GM19193 (cell line): Measurements from ENCODE around the gene CRAMP1.

Experiments used
- POLR2A ChIP-seq: IDR thresholded peaks from 4 replicates; pipeline ENCODE4 v1.6.1; 2011; ENCODE audit not compliant: insufficient read depth, insufficient read length; ENCODE audit errors: extremely low read depth

Gene CRAMP1

DNA sequence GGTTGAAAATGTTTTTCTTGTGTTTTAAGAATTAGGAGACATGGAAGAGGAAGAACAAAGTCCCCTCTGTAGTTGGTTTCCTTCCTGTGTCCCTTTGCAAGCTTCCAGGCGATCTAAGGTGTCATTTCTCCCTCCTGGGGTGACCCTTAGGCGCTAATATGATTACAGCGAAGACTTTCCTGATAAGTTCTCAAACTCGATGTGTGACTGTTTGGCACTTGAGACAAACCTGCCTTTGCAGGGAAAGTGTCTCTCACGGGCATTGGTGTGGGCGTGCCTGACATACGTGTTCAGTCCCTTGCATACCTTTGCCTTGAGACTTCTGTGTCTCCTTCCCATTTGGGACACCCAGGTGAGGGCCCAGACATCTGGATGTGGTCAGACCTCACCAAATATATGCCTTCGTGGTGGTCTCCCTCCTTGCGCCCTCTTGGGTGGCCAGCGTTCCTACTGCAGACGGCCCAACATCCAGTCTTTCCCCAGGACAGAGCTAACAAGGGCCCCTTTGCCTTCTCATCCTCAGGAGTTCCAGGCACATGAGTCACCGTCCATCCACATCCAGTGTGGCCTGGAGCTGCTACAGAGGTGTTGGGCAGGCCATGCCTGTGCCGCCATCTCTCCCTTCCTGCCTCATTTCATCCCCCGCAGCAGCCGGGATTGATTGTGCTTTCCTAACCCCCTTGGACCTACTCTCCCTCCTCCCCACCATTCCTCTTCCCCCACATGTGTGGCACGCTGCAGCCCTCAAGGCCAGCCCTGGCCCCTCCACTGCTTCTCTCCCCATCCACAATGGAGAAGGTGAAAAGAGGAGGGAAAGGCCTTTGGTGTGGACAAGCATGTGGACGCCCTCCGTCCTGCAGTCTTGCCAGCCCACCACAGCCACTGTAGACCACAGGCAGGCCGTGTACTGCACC, 62.8 kb downstream of the CRAMP1 start:
- no peak for TF ChIP-seq POLR2A

GRCh38 chr16:1676661-1677060, 64.5 kb downstream of the CRAMP1 start:
- TF ChIP-seq POLR2A = no peak

GRCh38 chr16:1677339-1677738, 65.2 kb downstream of the CRAMP1 start:
- no peak for TF ChIP-seq POLR2A

DNA sequence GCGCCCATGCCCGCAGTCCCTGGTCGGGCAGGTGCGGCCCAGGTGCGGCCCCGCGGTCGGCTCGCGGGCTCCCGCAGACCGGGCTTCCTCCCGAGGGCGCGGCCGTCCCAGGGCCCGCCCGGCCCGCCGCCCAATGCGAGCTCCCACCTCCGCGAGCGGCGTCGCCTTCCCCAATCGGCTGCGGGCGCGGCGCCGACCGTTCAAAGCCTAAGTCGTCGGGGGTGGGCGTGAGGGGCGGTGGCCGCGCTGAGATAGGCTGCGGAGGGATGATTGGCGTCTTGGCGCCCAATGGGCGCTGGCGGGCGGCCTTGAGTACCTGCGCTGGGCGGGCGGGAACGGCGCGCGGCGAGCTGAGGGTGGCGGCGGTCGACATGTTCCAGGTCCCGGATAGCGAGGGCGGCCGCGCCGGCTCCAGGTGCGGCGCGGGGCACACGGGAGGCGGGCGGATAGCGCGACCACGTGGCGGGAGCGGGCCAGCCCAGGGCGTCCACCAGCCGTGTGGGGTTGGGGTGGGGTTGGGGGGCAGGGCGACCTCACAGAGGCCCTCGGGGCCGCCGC, 65.9 kb downstream of the CRAMP1 start, which contains the start of gene JPT2:
JPT2 (plus strand) TSS at position 338 of the 558 bp plus-strand sequence; CDS start at position 372, 34 bp downstream.
- peak; percentile 68 for TF ChIP-seq POLR2A

- no peak for TF ChIP-seq POLR2A
Observed at GRCh38 chr16:1678500-1679098, 66.4 kb downstream of the CRAMP1 start.

GRCh38 chr16:1680361-1680760, 68.2 kb downstream of the CRAMP1 start:
- no peak for TF ChIP-seq POLR2A

- no peak for TF ChIP-seq POLR2A
Observed at GRCh38 chr16:1681032-1681431, 68.9 kb downstream of the CRAMP1 start.

- TF ChIP-seq POLR2A = no peak
Observed at GRCh38 chr16:1687427-1688316, 75.5 kb downstream of the CRAMP1 start.

DNA sequence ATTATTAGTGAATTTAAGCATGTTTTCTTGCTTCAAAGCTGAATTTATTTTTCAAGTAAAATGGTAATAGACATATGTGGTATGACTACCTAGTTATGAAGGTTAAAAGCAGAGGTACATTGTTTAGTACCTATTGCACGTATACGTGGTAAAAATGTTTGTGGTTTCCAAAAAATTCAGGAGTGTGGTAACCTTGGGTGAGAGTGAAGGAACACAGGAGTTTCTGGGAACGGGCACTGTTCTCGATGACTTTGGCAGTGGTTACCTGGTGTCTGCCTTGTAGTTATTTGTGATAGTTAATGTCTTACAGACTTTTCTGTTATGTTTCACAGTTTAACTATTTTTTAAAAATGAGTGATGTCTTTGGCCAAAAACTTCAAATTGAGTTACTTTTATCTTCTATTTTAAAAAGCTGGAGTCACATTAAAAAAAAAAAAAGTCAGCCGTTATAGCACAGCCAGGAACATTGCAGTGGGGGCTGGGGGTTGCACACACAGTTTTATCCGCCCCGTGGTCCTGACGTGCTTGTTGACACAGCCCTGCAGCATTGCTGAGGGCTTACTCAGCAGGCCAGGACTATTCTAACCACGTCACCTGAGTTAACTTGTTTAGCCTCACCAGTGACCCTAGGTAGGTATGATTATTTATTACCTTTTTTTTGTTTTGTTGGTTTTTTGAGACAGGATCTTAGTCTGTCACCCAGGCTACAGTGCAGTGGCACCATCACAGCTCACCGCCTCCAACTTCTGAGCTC, 76.8 kb downstream of the CRAMP1 start:
- TF ChIP-seq POLR2A = no peak

DNA sequence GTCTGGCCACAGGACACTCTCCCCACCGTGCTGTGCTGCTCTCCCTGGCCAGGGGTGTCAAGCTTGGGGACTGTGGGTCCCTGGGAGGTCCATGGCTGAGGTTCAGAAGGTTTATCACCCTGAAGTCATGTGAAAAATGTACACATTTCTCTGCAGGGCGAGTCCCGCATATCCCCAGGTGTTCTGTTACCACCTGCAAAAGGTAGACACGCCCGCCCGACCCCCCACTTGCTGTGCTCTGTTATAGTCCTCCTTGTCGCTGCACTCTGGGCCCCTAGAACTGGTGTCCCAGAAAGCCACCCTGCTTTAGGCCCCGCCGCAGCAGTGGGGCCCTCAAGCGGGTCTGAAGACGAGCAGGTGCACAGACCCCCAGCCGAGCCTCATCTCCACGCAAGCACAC, 77.7 kb downstream of the CRAMP1 start:
- TF ChIP-seq POLR2A = no peak

DNA sequence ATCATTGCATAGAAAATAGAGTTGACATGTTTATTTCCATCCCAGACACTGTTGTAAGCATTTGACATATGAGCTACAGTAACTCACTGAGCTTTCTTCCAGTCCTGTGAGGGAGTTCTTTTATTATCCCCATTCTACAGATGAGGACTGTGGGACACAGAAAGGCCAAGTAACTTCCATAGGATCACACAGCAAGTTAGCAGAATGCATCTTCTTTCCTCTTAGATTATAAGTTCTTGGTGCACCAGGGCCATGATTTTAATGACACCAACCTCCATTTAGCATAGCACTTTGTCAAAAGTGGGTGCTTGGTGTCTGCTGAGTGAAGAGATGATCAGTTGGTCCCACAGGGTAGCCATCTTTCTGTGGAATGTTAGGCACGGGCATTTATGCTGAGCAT, 78.7 kb downstream of the CRAMP1 start:
- no peak for TF ChIP-seq POLR2A

DNA sequence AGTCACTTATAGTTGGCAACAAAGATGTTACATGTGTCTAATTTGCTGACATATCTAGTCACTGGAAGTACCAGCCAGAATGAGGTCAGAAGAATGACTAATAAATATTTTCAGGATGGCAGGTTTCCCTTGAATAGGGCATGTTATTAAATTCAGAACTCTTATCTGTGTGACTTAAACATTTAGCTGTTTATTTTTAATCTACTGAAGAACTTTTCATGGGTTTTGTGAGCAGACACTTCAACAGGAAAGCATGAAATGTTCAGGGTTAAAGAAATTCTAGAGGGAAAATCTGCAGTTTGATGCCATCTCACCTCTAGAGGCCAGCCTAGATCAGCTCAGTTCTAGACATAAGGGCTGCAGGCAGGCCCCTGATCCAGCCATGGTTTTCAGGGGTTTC, 79.1 kb downstream of the CRAMP1 start:
- no peak for TF ChIP-seq POLR2A

GRCh38 chr16:1691956-1692355, 79.8 kb downstream of the CRAMP1 start:
- no peak for TF ChIP-seq POLR2A

- TF ChIP-seq POLR2A = no peak
Observed at GRCh38 chr16:1696863-1697262, 84.7 kb downstream of the CRAMP1 start.

DNA sequence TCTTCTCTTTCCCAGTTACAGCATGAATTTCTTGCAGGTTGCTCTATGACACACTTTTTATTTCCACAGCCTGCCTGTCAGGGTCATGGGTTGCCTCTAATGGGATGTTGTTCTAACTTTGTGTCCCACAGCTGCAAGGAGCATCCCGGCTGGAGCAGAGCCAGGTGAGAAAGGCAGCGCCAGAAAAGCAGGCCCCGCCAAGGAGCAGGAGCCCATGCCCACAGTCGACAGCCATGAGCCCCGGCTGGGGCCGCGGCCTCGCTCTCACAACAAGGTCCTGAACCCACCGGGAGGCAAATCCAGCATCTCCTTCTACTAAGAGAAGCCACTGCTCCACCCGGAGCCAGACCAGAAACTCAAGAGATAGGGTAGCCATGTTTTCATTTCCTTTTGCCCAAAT, 86.5 kb downstream of the CRAMP1 start:
- no peak for TF ChIP-seq POLR2A

DNA sequence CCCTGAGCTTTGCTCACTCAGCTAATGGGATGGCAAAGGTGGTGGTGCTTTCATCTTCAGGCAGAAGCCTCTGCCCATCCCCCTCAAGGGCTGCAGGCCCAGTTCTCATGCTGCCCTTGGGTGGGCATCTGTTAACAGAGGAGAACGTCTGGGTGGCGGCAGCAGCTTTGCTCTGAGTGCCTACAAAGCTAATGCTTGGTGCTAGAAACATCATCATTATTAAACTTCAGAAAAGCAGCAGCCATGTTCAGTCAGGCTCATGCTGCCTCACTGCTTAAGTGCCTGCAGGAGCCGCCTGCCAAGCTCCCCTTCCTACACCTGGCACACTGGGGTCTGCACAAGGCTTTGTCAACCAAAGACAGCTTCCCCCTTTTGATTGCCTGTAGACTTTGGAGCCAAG, 88.1 kb downstream of the CRAMP1 start:
- no peak for TF ChIP-seq POLR2A
